ENCODE results near the gene TAF11. TPM values are rescaled to one million over a fixed set of nuclear protein-coding genes. Genes with fewer than 3 reads are reported as not detected.

Gene TAF11
- total and polyA plus RNA-seq, 2 of the 8 experiments (the other 6 are each of a cell fraction or from before 2014, with no cell fraction given): 38.2 to 48.6 TPM

DNA sequence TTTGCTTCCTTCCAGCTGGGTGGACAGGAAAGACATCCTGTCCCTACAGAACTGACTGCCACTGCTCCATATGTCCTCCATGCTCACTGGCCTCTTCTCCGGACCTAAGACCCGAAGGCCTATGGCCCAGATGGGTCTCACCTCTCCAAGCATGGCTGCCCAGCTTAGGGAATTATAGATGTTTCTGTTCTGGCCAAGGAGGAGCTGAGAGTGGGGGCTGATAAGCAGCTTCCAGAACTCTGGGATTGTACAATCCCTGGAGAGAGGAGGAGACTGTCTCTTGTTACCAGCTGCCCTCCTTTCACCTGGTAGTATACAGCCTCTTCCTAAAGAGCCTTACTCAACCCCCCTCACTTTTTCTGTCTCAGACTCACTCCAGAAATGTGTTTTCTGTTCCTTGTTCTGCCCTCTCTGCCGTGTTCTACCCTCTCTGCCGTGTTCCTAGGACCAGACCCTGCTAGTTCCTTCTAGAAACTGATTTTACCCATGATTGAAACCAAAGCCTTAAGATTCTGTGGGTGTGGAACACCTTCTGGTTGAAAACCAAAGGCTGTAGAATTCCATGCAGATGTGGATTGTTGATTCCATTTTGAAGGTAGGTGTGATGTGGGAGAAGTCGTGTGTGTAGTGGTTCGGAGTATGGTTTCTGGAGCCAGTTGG lies 29.9 kb upstream of the TAF11 start:
- Histone ChIP-seq H3K79me1 (ENCODE audit: low read depth, low read length) (peaks cover 4% of the 10 kb centered on the region), H4K91ac (replicated peaks; ENCODE audit: insufficient read length, low read length) (no peak overlapping the region), H3K14ac (ENCODE audit: insufficient read length) (no peak overlapping the region), H2BK15ac (ENCODE audit: low read length) (no peak overlapping the region), H3K23ac (ENCODE audit: insufficient read length) (no peak overlapping the region), H3K4me1 (replicated peaks in 1 of 4; ENCODE audit: control insufficient read depth in 3 of 4, insufficient read depth in 4 of 4, low read length in 3 of 4) (no peaks in the 10 kb centered on the region), H2BK120ac (replicated peaks; ENCODE audit: low read depth, low read length) (no peak overlapping the region), H3K79me2 (ENCODE audit: control insufficient read depth in 1 of 2, insufficient read depth in 2 of 2, low read length in 2 of 2) (peaks cover 0 to 30% of the 10 kb centered on the region in 2 experiments), H2BK12ac (ENCODE audit: low read depth, low read length) (no peak overlapping the region), H4K5ac (ENCODE audit: insufficient read length, low read depth, low read length) (no peak overlapping the region), H3K4ac (replicated peaks; ENCODE audit: insufficient read length, low read depth, low read length) (no peak overlapping the region), H3K36me3 (ENCODE audit: control insufficient read depth in 2 of 4, insufficient read depth in 4 of 4, low read length in 3 of 4) (no peaks in the 10 kb centered on the region), H3K4me2 (ENCODE audit: insufficient read depth in 1 of 2, low read depth in 2 of 2, low read length in 2 of 2) (no peak overlapping the region), H2AK5ac (ENCODE audit: low read depth, low read length) (no peak overlapping the region), H3K9me3 (ENCODE audit: insufficient read depth in 2 of 2, low read depth in 1 of 2, low read length in 1 of 2) (no peaks in the 10 kb centered on the region), H3K27me3 (replicated peaks in 1 of 4; ENCODE audit: control insufficient read depth in 3 of 4, extremely low read depth in 1 of 4, insufficient read depth in 3 of 4, low read length in 3 of 4) (no peaks in the 10 kb centered on the region; a peak in 1 of 7 replicates), H3K18ac (ENCODE audit: extremely low read depth, low read length) (no peak overlapping the region), H3K56ac (replicated peaks; ENCODE audit: insufficient read length, low read depth, low read length) (no peak overlapping the region), H4K8ac (ENCODE audit: extremely low read depth, insufficient read depth, low read length) (no peak overlapping the region), H2AFZ (ENCODE audit: low read length) (no peak overlapping the region), H3K4me3 (ENCODE audit: extremely low read depth in 1 of 4, insufficient read depth in 2 of 4, low read depth in 3 of 4, low read length in 4 of 4) (no peak overlapping the region), H3K27ac (ENCODE audit: low read depth, low read length) (no peak overlapping the region), H3K9ac (replicated peaks in 1 of 4; ENCODE audit: extremely low read depth in 1 of 4, low read depth in 3 of 4, low read length in 3 of 4) (no peak overlapping the region), H2BK5ac (ENCODE audit: low read depth, low read length) (no peak overlapping the region), H2BK20ac (ENCODE audit: low read length) (no peak overlapping the region), H4K20me1 (replicated peaks in 1 of 2; ENCODE audit: control insufficient read depth in 1 of 2, insufficient read depth in 2 of 2, low read length in 2 of 2) (peaks cover 3% of the 10 kb centered on the region in 2 experiments), H3K23me2 (ENCODE audit: low read depth, low read length) (no peaks in the 10 kb centered on the region)
- CTCF ChIA-PET (ENCODE audit: partially characterized antibody): interaction anchor here (0.8 to 2.4 kb wide), 3 partner anchors 8 to 10 kb away, joined by 3 to 7 read pairs (median 3); no protein-coding TSS in a partner anchor
- DNase-seq (ENCODE audit: low read depth in 1 of 2, low spot score in 2 of 2) (no peak), FAIRE-seq (no peak)
- 91% methylated on average over 6 of the region's 6 CpGs; no CpG with 5 or more reads in 1 of the 2 experiments for WGBS, 2 experiments (ENCODE audit: extremely low coverage in 1 of 2, insufficient coverage in 1 of 2, insufficient read length in 1 of 2, insufficient replicate concordance in 2 of 2, low coverage in 1 of 2, low lambda C conversion rate in 2 of 2, missing lambda C conversion rate in 1 of 2)
- POLR2A ChIA-PET (ENCODE audit: partially characterized antibody): interaction anchor here (0.7 to 1.2 kb wide), 4 partner anchors 10 to 112 kb away, joined by 3 to 4 read pairs (median 4); partner anchors contain the start of gene TAF11
- TF ChIP-seq GABPA (IDR thresholded peaks at IDR 0.05; ENCODE audit: borderline replicate concordance, insufficient read depth, low read length) (no peak), SIN3A (conservative IDR thresholded peaks at IDR 0.05 in 1 of 2, IDR thresholded peaks at IDR 0.05 in 1 of 2; ENCODE audit: low read depth in 1 of 2, low read length in 2 of 2) (no peak), RFX5 (IDR thresholded peaks at IDR 0.05; ENCODE audit: borderline replicate concordance, low read depth, low read length) (no peak), BRCA1 (IDR thresholded peaks at IDR 0.05; ENCODE audit: low read depth, low read length) (no peak), CHD1 (IDR thresholded peaks at IDR 0.05; ENCODE audit: low read depth, low read length) (no peak), SP2 (IDR thresholded peaks at IDR 0.05; ENCODE audit: low read length) (no peak), BACH1 (IDR thresholded peaks at IDR 0.05; ENCODE audit: low read length) (no peak), TAF7 (optimal IDR thresholded peaks at IDR 0.05; ENCODE audit: borderline replicate concordance, low read depth, low read length) (no peak), SP1 (IDR thresholded peaks at IDR 0.05; ENCODE audit: low read depth, low read length) (no peak), EGR1 (IDR thresholded peaks at IDR 0.05; ENCODE audit: borderline replicate concordance, low read depth, low read length) (no peak)
- TF ChIP-seq, protein P1, sequence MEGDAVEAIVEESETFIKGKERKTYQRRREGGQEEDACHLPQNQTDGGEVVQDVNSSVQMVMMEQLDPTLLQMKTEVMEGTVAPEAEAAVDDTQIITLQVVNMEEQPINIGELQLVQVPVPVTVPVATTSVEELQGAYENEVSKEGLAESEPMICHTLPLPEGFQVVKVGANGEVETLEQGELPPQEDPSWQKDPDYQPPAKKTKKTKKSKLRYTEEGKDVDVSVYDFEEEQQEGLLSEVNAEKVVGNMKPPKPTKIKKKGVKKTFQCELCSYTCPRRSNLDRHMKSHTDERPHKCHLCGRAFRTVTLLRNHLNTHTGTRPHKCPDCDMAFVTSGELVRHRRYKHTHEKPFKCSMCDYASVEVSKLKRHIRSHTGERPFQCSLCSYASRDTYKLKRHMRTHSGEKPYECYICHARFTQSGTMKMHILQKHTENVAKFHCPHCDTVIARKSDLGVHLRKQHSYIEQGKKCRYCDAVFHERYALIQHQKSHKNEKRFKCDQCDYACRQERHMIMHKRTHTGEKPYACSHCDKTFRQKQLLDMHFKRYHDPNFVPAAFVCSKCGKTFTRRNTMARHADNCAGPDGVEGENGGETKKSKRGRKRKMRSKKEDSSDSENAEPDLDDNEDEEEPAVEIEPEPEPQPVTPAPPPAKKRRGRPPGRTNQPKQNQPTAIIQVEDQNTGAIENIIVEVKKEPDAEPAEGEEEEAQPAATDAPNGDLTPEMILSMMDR (IDR thresholded peaks at IDR 0.05; ENCODE audit: control extremely low read depth in 1 of 3, insufficient read depth in 1 of 3, low read depth in 1 of 3, low read length in 3 of 3): no peak
